Gastroesophageal sphincter (tissue), 3 donors: ENCODE data around the gene RANGAP1.

Source experiments
- CTCF ChIP-seq, 4 experiments: fragments of 200-600 bp in 2 of 4; fragments of 450-650 bp in 2 of 4; sonication (generic) in 1 of 4; IDR thresholded peaks; one replicate each; pipeline ENCODE4 v1.5.1; 2017 to 2019; ENCODE audit warnings: antibody characterized with exemption in 4 of 4, mild to moderate bottlenecking in 2 of 4, moderate library complexity in 2 of 4
- POLR2A ChIP-seq, 2 donors: fragments of 450-650 bp; IDR thresholded peaks; one replicate each; pipeline ENCODE4 v1.6.1; 2017; ENCODE audit warnings: antibody characterized with exemption in 2 of 2, mild to moderate bottlenecking in 2 of 2, moderate library complexity in 1 of 2

GRCh38 chr22:41263704-41264103, 22.3 kb downstream of the RANGAP1 start:
- no peak for TF ChIP-seq CTCF (IDR thresholded peaks at IDR 0.05)
- no peak for TF ChIP-seq POLR2A (IDR thresholded peaks at IDR 0.05)
